Karpas-422 (cell line): Measurements from ENCODE around the gene EHD2. TPM values are rescaled to one million over a fixed set of nuclear protein-coding genes. Genes with fewer than 3 reads are reported as not detected.
A peak's percentile ranks its signal among the peaks of the same experiment; 100 is the strongest.

Source experiments
- DNase-seq: peaks from one replicate; pipeline ENCODE4 v3.0.0-alpha.2; 2015
- H2AFZ ChIP-seq: fragments of 200-600 bp; sonication (generic); 2 replicates; pipeline ENCODE4 v1.6.1; 2014; ENCODE audit warnings: antibody characterized with exemption, low read length, mixed read lengths
- H3K27ac ChIP-seq: fragments of 200-600 bp; sonication (generic); 2 replicates; pipeline ENCODE4 v1.5.1; 2014; ENCODE audit warnings: mild to moderate bottlenecking, low read length, moderate library complexity
- H3K27me3 ChIP-seq: fragments of 200-600 bp; sonication (generic); 2 replicates; pipeline ENCODE4 v1.6.1; 2014; ENCODE audit warnings: low read length, mixed read lengths
- H3K36me3 ChIP-seq: fragments of 200-600 bp; sonication (generic); 2 replicates; pipeline ENCODE4 v1.6.1; 2014; ENCODE audit warnings: low read length, mixed read lengths; ENCODE audit not compliant: insufficient read depth
- H3K4me1 ChIP-seq: fragments of 200-600 bp; sonication (generic); 2 replicates; pipeline ENCODE4 v1.6.1; 2014; ENCODE audit warnings: mild to moderate bottlenecking, low read length, mixed read lengths
- H3K4me2 ChIP-seq: fragments of 200-600 bp; sonication (generic); 2 replicates; pipeline ENCODE4 v1.6.1; 2014; ENCODE audit warnings: low read length, low read depth, mild to moderate bottlenecking; ENCODE audit not compliant: poor library complexity, severe bottlenecking
- H3K4me3 ChIP-seq: fragments of 200-600 bp; sonication (generic); 2 replicates; pipeline ENCODE4 v1.5.1; 2014; ENCODE audit warnings: mild to moderate bottlenecking, antibody characterized with exemption, low read length, mixed read lengths
- H3K79me2 ChIP-seq: fragments of 200-600 bp; sonication (generic); 2 replicates; pipeline ENCODE4 v1.6.1; 2014; ENCODE audit warnings: mild to moderate bottlenecking, low read length, mixed read lengths
- H3K9ac ChIP-seq: fragments of 200-600 bp; sonication (generic); 2 replicates; pipeline ENCODE4 v1.6.0; 2014; ENCODE audit warnings: low read length
- H3K9me2 ChIP-seq: fragments of 200-600 bp; sonication (generic), shearing (Covaris generic); replicated peaks from 2 replicates; pipeline ENCODE4 v1.6.0; 2014; ENCODE audit warnings: mild to moderate bottlenecking, low read length, moderate library complexity; ENCODE audit not compliant: insufficient read depth
- H3K9me3 ChIP-seq: fragments of 300-700, 200-600 bp; sonication (generic); 2 replicates; pipeline ENCODE4 v1.6.1; 2014; ENCODE audit warnings: low read length, mixed read lengths
- H4K20me1 ChIP-seq: fragments of 200-600 bp; sonication (generic); 2 replicates; pipeline ENCODE4 v1.6.1; 2014; ENCODE audit warnings: mild to moderate bottlenecking, antibody characterized with exemption, low read length, low read depth; ENCODE audit not compliant: insufficient read depth
- total RNA-seq: library from RNA; depleted of rRNA; stranded (reverse); fragments of >200 nt; shearing (Covaris generic); gene quantifications from 2 replicates; pipeline ENCODE4 v1.2.3, GENCODE V29; 2014; ENCODE audit warnings: low replicate concordance

EHD2 gene
- total RNA-seq, 1 experiment from 2014 or later, result not detected

DNA sequence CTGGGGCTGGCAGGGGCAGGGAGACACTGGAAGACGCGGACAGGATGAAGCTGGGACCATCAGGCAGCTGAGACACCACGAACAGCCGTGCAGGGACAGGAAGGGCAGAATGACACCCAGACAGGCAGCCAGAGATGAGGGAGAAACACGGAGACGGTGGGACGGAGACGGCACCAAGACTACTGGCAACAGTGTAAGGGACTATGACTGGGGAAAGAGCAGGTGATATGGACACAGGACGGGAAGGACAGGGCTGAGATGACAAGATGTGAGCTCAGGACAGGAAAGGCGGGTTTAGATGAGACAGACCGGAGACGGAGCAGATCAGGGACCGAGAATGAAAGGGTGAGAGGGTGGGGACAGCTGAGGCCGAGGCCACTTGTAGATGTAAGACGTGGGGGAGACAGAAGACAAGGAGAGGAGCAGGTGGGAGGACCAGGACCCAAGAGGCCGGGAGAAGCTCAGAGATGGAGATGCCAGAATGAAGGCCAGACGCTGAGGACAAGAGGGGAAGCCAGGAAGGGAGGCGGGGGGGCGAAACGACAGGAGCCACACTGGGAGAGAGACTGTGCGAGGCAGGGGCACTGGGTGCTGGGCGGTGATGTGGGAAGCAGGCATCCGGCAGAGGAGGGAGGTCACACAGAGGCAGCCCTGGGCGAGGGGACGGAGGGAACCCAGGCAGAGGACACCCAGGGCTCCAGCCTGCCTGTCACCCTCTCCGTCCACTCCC, 17.5 kb upstream of the EHD2 start:
- Histone ChIP-seq H3K9me2 (no peaks in the 10 kb centered on the region), H3K9me3 (no peaks in the 10 kb centered on the region), H3K4me2 (no peak overlapping the region), H3K27ac (no peak overlapping the region), H3K4me1 (no peaks in the 10 kb centered on the region), H4K20me1 (no peaks in the 10 kb centered on the region), H3K36me3 (no peaks in the 10 kb centered on the region), H3K4me3 (no peak overlapping the region), H3K79me2 (no peaks in the 10 kb centered on the region), H2AFZ (no peak overlapping the region), H3K27me3 (no peaks in the 10 kb centered on the region), H3K9ac (no peak overlapping the region)
- no peak for DNase-seq

- Histone ChIP-seq H2AFZ (no peak overlapping the region), H3K9ac (no peak overlapping the region), H3K4me2 (no peak overlapping the region), H3K27me3 (no peaks in the 10 kb centered on the region), H3K27ac (no peak overlapping the region), H3K36me3 (no peaks in the 10 kb centered on the region), H3K79me2 (no peaks in the 10 kb centered on the region), H4K20me1 (no peaks in the 10 kb centered on the region), H3K4me3 (no peak overlapping the region), H3K9me2 (no peaks in the 10 kb centered on the region), H3K4me1 (no peaks in the 10 kb centered on the region), H3K9me3 (no peaks in the 10 kb centered on the region)
- DNase-seq, result no peak
These were observed 16.6 kb upstream of the EHD2 start for GRCh38 chr19:47696635-47697034.

DNA sequence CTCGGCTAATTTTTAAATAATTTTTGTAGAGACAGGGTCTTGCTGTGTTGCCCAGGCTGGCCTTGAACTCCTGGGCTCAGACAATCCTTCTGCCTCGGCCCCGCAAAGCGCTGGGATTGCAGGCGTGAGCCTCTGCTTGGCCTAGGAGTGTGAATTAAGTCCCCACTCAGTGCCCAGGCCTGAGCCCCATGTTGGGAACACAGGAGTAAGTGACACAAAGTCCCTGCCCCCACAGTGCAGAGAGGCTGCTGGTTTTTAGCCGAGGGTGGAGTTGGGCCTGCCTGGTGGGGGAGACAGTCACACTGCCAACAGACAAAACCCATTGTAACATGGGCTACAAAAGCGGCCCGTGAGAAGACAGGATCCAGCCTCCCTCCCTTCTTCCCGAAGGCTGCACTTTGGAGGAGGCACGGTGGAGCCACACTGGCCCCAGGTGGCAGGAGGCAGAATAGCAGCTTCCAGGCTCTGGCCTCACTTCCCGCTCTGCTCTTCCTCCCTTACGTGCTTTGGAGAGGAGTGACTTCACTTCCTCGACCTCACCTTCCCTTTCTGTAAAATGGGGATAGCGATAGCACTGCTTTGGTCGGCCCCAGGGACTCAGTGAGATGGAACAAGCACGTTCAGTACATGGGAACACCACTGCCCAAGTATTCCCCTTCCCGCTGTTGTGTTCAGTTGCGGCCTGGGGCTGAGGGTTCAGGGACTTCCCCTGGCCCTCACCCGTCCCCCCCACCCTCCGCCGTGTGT, 15.2 kb upstream of the EHD2 start:
- Histone ChIP-seq H3K79me2 (no peaks in the 10 kb centered on the region), H3K9me2 (no peaks in the 10 kb centered on the region), H3K27ac (no peak overlapping the region), H3K27me3 (no peaks in the 10 kb centered on the region), H2AFZ (no peak overlapping the region), H3K4me2 (no peak overlapping the region), H4K20me1 (no peaks in the 10 kb centered on the region), H3K9ac (no peak overlapping the region), H3K36me3 (no peaks in the 10 kb centered on the region), H3K4me3 (no peak overlapping the region), H3K4me1 (no peaks in the 10 kb centered on the region), H3K9me3 (no peaks in the 10 kb centered on the region)
- DNase-seq, result peak; percentile 89

- no peaks in the 10 kb centered on the region for H4K20me1 ChIP-seq
- H3K9ac ChIP-seq, result no peak overlapping the region
- H3K4me2 ChIP-seq, result no peak overlapping the region
- no peaks in the 10 kb centered on the region for H3K79me2 ChIP-seq
- H3K9me3 ChIP-seq, result no peaks in the 10 kb centered on the region
- H3K9me2 ChIP-seq, result no peaks in the 10 kb centered on the region
- no peaks in the 10 kb centered on the region for H3K4me1 ChIP-seq
- H3K27me3 ChIP-seq, result no peaks in the 10 kb centered on the region
- no peaks in the 10 kb centered on the region for H3K36me3 ChIP-seq
- no peak overlapping the region for H3K27ac ChIP-seq
- no peak overlapping the region for H3K4me3 ChIP-seq
- H2AFZ ChIP-seq, result no peak overlapping the region
- DNase-seq, result no peak
These were observed 14.4 kb upstream of the EHD2 start for GRCh38 chr19:47698631-47699359.

GRCh38 chr19:47699360-47699917, 13.8 kb upstream of the EHD2 start:
- Histone ChIP-seq H3K4me2 (no peak overlapping the region), H3K4me3 (no peak overlapping the region), H3K4me1 (no peaks in the 10 kb centered on the region), H3K9ac (no peak overlapping the region), H3K79me2 (no peaks in the 10 kb centered on the region), H3K9me2 (no peaks in the 10 kb centered on the region), H2AFZ (no peak overlapping the region), H4K20me1 (no peaks in the 10 kb centered on the region), H3K36me3 (no peaks in the 10 kb centered on the region), H3K27me3 (no peaks in the 10 kb centered on the region), H3K27ac (no peak overlapping the region), H3K9me3 (no peaks in the 10 kb centered on the region)
- DNase-seq, result peak; percentile 85

- H3K36me3 ChIP-seq, result no peaks in the 10 kb centered on the region
- H3K9me2 ChIP-seq, result no peaks in the 10 kb centered on the region
- no peak overlapping the region for H3K4me2 ChIP-seq
- H3K27ac ChIP-seq, result no peak overlapping the region
- no peaks in the 10 kb centered on the region for H3K79me2 ChIP-seq
- no peak overlapping the region for H2AFZ ChIP-seq
- H3K4me3 ChIP-seq, result no peak overlapping the region
- no peaks in the 10 kb centered on the region for H3K27me3 ChIP-seq
- H3K9me3 ChIP-seq, result no peaks in the 10 kb centered on the region
- no peak for DNase-seq
- H3K4me1 ChIP-seq, result no peaks in the 10 kb centered on the region
- no peak overlapping the region for H3K9ac ChIP-seq
- H4K20me1 ChIP-seq, result no peaks in the 10 kb centered on the region
These were observed 12.1 kb upstream of the EHD2 start for GRCh38 chr19:47700934-47701716.

DNA sequence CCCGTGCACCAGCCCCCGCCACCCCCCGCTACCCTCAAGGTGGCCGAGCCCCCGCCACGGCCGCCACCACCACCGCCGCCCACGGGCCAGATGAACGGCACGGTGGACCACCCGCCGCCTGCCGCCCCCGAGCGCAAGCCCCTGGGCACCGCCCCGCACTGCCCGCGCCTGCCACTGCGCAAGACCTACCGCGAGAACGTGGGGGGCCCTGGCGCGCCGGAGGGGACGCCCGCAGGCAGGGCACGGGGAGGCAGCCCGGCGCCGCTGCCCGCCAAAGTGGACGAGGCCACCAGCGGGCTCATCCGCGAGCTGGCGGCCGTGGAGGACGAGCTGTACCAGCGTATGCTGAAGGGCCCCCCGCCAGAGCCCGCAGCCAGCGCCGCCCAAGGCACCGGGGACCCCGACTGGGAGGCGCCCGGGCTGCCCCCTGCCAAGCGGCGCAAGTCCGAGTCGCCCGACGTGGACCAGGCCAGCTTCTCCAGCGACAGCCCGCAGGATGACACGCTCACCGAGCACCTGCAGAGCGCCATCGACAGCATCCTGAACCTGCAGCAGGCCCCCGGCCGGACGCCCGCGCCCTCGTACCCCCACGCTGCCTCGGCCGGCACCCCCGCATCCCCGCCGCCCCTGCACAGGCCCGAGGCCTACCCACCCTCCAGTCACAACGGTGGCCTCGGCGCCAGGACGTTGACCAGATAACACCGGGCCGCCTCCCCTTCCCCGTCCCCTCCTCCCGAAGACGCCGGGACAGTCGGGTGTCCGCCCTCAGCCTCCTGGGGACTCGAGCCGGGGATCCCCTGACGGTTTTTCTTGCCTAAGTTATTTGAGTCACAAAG, 11.3 kb upstream of the EHD2 start:
- Histone ChIP-seq H3K27ac (no peak overlapping the region), H3K4me1 (no peaks in the 10 kb centered on the region), H3K4me2 (no peak overlapping the region), H4K20me1 (no peaks in the 10 kb centered on the region), H3K9me3 (no peaks in the 10 kb centered on the region), H3K9ac (no peak overlapping the region), H3K9me2 (no peaks in the 10 kb centered on the region), H3K36me3 (no peaks in the 10 kb centered on the region), H3K4me3 (no peak overlapping the region), H3K79me2 (no peaks in the 10 kb centered on the region), H2AFZ (no peak overlapping the region), H3K27me3 (no peaks in the 10 kb centered on the region)
- DNase-seq, result no peak
